ENCODE data around the gene DDB1.

- TF ChIP-seq CTCF (IDR thresholded peaks at IDR 0.05) (no peak), POLR2A (IDR thresholded peaks at IDR 0.05) (no peak)
These were observed 58.8 kb downstream of the DDB1 start for GRCh38 chr11:61274084-61274483.
